Upper lobe of right lung (tissue), 1 donor: ENCODE results near the gene HLA-B. TPM values are rescaled to one million over a fixed set of nuclear protein-coding genes. Genes with fewer than 3 reads are reported as not detected.

Source experiments
- ATAC-seq: fragments of 200-7000 bp; cut with Tn5 transposase; one replicate; pipeline ENCODE4 v1.9.1; 2020; ENCODE audit warnings: mild to moderate bottlenecking, moderate library complexity
- DNase-seq: peaks from one replicate; pipeline ENCODE4 v3.0.0-alpha.2; 2020
- H3K27ac ChIP-seq: fragments of 200-600 bp; one replicate; pipeline ENCODE4 v1.8.0; 2022
- H3K27me3 ChIP-seq: fragments of 200-600 bp; one replicate; pipeline ENCODE4 v1.8.0; 2022; ENCODE audit warnings: mild to moderate bottlenecking
- H3K36me3 ChIP-seq: fragments of 200-600 bp; one replicate; pipeline ENCODE4 v1.8.0; 2022
- H3K4me1 ChIP-seq: fragments of 200-600 bp; one replicate; pipeline ENCODE4 v1.8.0; 2022
- H3K4me3 ChIP-seq: fragments of 200-600 bp; one replicate; pipeline ENCODE4 v1.8.0; 2022; ENCODE audit warnings: mild to moderate bottlenecking
- H3K9me3 ChIP-seq: fragments of 200-600 bp; one replicate; pipeline ENCODE4 v1.8.0; 2022
- intact Hi-C: fragments of 100-400 bp; cut with DNase I; formaldehyde crosslinking; loops from one replicate; pipeline ENCODE4 v1.11.0; 2022
- microRNA-seq: library from miRNA; unstranded; fragments of <30 nt; microRNA quantifications from one replicate; pipeline ENCODE4 v1.2.0, GENCODE V29; 2020; ENCODE audit warnings: borderline microRNAs expressed
- total RNA-seq: library from RNA; stranded (reverse); fragmentation: NEBNext Ultra II Directional; extraction: Animal tissue kit (Norgen Biotek cat#: 25700); gene quantifications from one replicate; pipeline ENCODE4 v1.2.1, GENCODE V29; 2021
- TF ChIP-seq, protein P1 (sequence below): fragments of 200-600 bp; IDR thresholded peaks from one replicate; pipeline ENCODE4 v1.8.0; 2022; ENCODE audit warnings: antibody characterized with exemption
- donor health status: DM: no; HTN: yes; CAD: no; lungs with severe emphysema.

Gene HLA-B
- total RNA-seq, 1 donor from 2014 or later: 2,632 TPM

DNA sequence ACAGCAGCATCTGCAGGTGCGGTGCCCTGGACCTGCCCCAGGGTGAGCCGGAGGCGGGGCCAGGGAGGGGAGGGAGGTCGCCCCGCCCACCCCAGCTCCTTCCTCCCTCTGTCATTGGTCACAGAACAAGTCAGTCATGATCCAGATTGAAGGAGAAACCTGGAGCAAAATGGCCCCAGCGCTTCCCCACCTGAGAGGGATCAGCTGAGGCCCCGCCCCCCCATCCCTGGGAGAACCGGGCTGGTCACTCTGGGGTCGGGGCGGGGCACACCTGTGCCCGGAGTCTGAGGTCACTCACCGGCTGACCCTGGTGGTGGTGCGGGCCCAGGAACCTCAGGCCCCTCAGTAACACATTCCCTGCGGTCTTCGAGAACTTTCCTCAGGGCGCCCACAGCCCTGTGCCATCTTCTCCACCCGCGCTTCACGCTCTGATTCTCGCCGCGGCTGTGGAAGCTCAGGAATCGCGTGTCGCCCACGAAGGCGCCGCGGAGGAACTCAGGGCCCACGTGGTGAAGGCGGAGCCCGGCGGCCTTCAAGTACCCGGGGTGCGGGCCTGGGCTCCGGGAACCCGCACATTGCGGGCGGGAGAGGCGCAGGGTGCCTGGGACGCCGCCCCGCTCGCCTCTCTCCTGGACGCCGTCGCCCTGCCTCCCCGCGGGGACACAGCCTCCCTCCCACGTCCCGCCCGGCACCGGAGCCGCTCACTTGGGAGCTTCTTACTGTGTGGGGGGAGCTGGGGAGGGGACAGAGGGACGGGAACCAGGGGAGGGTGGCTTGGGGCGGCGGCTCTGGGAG lies 48.7 kb downstream of the HLA-B start:
- peaks cover 16% of the 10 kb centered on the region for H3K4me1 ChIP-seq
- H3K27ac ChIP-seq: peak overlapping the region; percentile 36
- H3K9me3 ChIP-seq: no peaks in the 10 kb centered on the region
- DNase-seq (peak; percentile 92), ATAC-seq (peak; percentile 95)
- TF ChIP-seq, protein P1, sequence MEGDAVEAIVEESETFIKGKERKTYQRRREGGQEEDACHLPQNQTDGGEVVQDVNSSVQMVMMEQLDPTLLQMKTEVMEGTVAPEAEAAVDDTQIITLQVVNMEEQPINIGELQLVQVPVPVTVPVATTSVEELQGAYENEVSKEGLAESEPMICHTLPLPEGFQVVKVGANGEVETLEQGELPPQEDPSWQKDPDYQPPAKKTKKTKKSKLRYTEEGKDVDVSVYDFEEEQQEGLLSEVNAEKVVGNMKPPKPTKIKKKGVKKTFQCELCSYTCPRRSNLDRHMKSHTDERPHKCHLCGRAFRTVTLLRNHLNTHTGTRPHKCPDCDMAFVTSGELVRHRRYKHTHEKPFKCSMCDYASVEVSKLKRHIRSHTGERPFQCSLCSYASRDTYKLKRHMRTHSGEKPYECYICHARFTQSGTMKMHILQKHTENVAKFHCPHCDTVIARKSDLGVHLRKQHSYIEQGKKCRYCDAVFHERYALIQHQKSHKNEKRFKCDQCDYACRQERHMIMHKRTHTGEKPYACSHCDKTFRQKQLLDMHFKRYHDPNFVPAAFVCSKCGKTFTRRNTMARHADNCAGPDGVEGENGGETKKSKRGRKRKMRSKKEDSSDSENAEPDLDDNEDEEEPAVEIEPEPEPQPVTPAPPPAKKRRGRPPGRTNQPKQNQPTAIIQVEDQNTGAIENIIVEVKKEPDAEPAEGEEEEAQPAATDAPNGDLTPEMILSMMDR: no peak
- intact Hi-C loops: no loop called here
- H3K4me3 ChIP-seq: peak overlapping the region; percentile 56
- peaks cover 23% of the 10 kb centered on the region for H3K27me3 ChIP-seq
- H3K36me3 ChIP-seq: no peaks in the 10 kb centered on the region

DNA sequence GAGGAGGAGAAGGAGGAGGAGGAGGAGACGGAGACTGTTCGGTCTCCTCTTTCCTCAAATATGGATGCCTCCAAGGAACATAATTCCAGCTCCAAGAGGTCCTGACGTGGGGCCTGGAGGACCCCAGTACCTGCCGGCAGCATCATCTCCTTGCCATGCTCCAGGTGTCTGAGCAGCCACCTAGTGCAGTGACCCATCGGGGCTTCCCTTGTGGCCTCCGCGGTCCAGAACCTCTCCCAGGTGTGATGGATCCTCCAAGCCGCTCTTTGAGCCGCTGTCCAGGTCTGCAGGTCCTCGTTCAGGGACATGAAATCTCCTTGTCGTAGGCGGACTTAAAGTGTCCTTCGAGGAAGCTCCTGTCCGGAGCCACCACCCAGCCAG lies 49.3 kb downstream of the HLA-B start:
- no peaks in the 10 kb centered on the region for H3K9me3 ChIP-seq
- DNase-seq: no peak
- H3K36me3 ChIP-seq: no peaks in the 10 kb centered on the region
- H3K27ac ChIP-seq: no peak overlapping the region
- TF ChIP-seq, protein P1: no peak
- H3K27me3 ChIP-seq: peaks cover 23% of the 10 kb centered on the region
- no peak for ATAC-seq
- H3K4me1 ChIP-seq: peaks cover 16% of the 10 kb centered on the region
- intact Hi-C loops: no loop called here
- H3K4me3 ChIP-seq: peak overlapping the region; percentile 56

DNA sequence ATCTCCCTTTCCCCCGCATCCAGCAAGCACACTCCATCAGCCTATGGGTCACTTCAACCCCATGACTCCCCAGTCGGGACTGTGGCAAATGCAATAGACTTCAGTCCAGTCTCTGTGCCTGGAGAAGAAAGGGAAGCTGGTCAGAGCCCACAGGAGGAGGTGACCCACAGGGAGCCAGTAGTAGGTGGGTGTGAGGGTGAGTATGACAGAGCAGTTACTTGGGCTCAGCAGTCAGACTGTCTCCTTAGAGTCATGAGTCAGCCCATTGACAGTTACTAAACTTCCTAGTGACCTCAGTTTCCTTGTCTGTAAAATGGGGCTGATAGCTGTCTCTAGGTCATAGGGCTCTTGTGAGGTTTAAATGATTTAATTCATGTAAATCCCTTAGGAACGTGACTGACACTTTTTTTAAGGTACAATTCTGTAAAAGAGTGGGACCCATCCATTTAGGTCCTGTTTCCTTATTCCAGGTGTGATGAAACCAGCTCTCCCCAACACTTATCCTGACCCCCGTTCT lies 51.2 kb downstream of the HLA-B start:
- Histone ChIP-seq H3K36me3 (no peaks in the 10 kb centered on the region), H3K9me3 (no peaks in the 10 kb centered on the region), H3K4me3 (no peak overlapping the region), H3K4me1 (peaks cover 16% of the 10 kb centered on the region), H3K27ac (no peak overlapping the region), H3K27me3 (peaks cover 23% of the 10 kb centered on the region)
- intact Hi-C loops: no loop called here
- ATAC-seq (peak; percentile 60), DNase-seq (no peak)
- TF ChIP-seq, protein P1: no peak

DNA sequence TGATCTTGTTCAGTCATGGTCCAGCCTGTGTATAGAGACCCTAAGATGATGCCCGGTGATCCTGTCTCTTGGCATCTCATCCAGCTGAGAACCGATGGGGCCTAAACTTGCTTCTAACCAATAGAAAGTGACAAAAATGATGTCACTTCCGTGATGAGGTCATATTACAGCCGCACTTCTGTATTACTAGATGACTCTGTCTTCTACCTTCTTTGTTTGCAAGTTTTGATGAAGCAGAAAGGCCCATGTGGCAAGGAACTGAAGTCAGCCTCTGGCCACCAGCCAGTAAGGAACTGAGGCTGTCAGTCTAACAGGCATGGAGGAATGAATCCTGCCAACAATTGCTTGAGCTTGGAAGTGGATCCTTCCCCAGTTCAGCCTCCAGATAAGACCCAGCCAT lies 52.3 kb downstream of the HLA-B start:
- TF ChIP-seq, protein P1: no peak
- ATAC-seq (no peak), DNase-seq (no peak)
- Histone ChIP-seq H3K36me3 (no peaks in the 10 kb centered on the region), H3K4me1 (peaks cover 16% of the 10 kb centered on the region), H3K9me3 (no peaks in the 10 kb centered on the region), H3K27me3 (peaks cover 17% of the 10 kb centered on the region), H3K27ac (no peak overlapping the region), H3K4me3 (no peak overlapping the region)
- intact Hi-C loops: no loop called here

Small RNA genes lying within 50 kb of the gene (microRNA-seq; reads per million reads assigned to microRNA genes)
- gene MIR6891: not detected

Other genes with a start within 250 kb of the HLA-B start
- gene C6orf15, start 244.6 kb downstream of the HLA-B start, total RNA-seq: not detected
- gene PSORS1C1, start 242.4 kb downstream of the HLA-B start, total RNA-seq: 8.2 TPM
- not detected for gene CDSN, start 236.7 kb downstream of the HLA-B start, total RNA-seq
- not detected for gene PSORS1C2, start 218.1 kb downstream of the HLA-B start, total RNA-seq
- gene CCHCR1, start 199.4 kb downstream of the HLA-B start, total RNA-seq: 12.5 TPM
- gene TCF19, start 198.6 kb downstream of the HLA-B start, total RNA-seq: 4.5 TPM
- gene POU5F1, start 186.5 kb downstream of the HLA-B start, total RNA-seq: 2.8 TPM
- gene HLA-C, start 85.1 kb downstream of the HLA-B start, total RNA-seq: 1,073 TPM
- gene MICA, start 46.4 kb upstream of the HLA-B start, total RNA-seq: 36.6 TPM
- gene MICB, start 141.0 kb upstream of the HLA-B start, total RNA-seq: 8.2 TPM
- gene MCCD1, start 171.8 kb upstream of the HLA-B start, total RNA-seq: not detected
- gene DDX39B, start 184.8 kb upstream of the HLA-B start, total RNA-seq: 241 TPM
- 0.75 TPM for gene ATP6V1G2, start 189.4 kb upstream of the HLA-B start, total RNA-seq
- gene NFKBIL1, start 190.4 kb upstream of the HLA-B start, total RNA-seq: 22.6 TPM
- 0.46 TPM for gene LTA, start 215.1 kb upstream of the HLA-B start, total RNA-seq
- gene TNF, start 218.4 kb upstream of the HLA-B start, total RNA-seq: 2.4 TPM
- gene LTB, start 225.2 kb upstream of the HLA-B start, total RNA-seq: 6.2 TPM
- gene LST1, start 229.1 kb upstream of the HLA-B start, total RNA-seq: 68.1 TPM
- gene NCR3, start 235.8 kb upstream of the HLA-B start, total RNA-seq: 1.8 TPM